NCI-H187 treated with DMSO at 0.1 percent for 48 hours (cell line): ENCODE data around the gene KRTAP3-1.
"Not testable (repeated sequence)": the region's sequence is repeated elsewhere in the genome, so short reads cannot be mapped to it uniquely, and the experiment has no call there.

Experiments used
- DNase-seq: peaks from one replicate; lab custom pipeline; 2025; lab: John Stamatoyannopoulos, UW

KRTAP3-1 gene

GRCh38 chr17:41008811-41009210 lies at the start of gene KRTAP3-1:
Gene KRTAP3-1, minus strand, starts transcription at chr17:41009128. Its CDS starts 54 bp downstream, at chr17:41009074.
- no peak for DNase-seq

- no peak for DNase-seq
Observed at GRCh38 chr17:41057547-41057946, 48.6 kb upstream of the KRTAP3-1 start.

GRCh38 chr17:41055130-41055529 lies 46.2 kb upstream of the KRTAP3-1 start, which contains the start of gene KRTAP2-2:
Gene KRTAP2-2, minus strand, starts transcription at chr17:41055230. Its CDS starts 19 bp downstream, at chr17:41055211.
- DNase-seq, result not testable (repeated sequence)

GRCh38 chr17:41054556-41054955 lies 45.6 kb upstream of the KRTAP3-1 start:
- not testable (repeated sequence) for DNase-seq

DNA sequence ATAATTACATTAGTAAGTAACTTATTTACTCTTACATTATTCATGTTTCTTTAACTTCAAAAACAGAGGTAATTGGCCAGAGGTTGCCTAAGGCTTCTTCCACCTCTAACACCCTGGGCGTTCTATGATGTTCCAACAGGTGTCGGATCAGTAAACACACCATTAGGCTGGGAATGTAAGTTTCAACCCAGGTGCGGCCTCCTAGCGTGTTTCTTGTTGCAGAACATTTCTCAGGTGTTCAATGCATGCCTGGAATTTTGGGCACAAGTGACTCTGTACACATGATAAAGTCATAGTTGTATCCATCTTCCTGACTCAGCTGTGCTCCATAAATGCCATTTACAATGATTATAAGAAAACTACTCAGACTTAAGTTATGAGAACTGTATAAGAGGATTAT lies 45.1 kb upstream of the KRTAP3-1 start:
- no peak for DNase-seq

GRCh38 chr17:41052566-41052965 lies 43.6 kb upstream of the KRTAP3-1 start:
- no peak for DNase-seq

GRCh38 chr17:41049110-41049509 lies 40.2 kb upstream of the KRTAP3-1 start:
- DNase-seq, result no peak

- DNase-seq, result no peak
Observed at GRCh38 chr17:41048441-41048840, 39.5 kb upstream of the KRTAP3-1 start.

- DNase-seq, result not testable (repeated sequence)
Observed at GRCh38 chr17:41046735-41047465, 38.0 kb upstream of the KRTAP3-1 start, which contains the start of gene KRTAP2-1. Gene KRTAP2-1, minus strand, starts transcription at chr17:41047316. Its CDS starts 49 bp downstream, at chr17:41047267.

DNA sequence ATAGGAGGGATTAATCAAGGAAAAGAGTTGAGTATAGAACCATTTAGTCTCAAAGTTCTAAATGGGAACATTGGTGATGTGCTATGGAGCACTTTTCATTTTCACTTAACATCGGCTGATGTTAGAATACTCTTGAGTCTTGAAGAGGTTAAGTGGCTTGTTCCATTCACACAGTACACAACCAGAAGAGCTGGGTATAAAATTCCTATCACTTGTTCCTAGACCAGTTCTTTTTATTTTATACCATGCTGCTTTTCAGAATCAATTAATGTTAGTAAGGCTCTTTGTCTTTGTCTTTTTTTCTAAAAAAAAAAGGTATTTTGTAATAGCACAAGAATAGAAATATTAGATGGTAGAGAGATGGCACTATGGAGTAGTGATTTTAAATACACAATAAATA lies 34.0 kb upstream of the KRTAP3-1 start:
- no peak for DNase-seq

GRCh38 chr17:41040783-41041571 lies 32.0 kb upstream of the KRTAP3-1 start, which contains the start of gene KRTAP1-1:
Gene KRTAP1-1, minus strand, starts transcription at chr17:41041450. Its CDS starts 53 bp downstream, at chr17:41041397.
- not testable (repeated sequence) for DNase-seq

- DNase-seq, result no peak
Observed at GRCh38 chr17:41037853-41038350, 29.0 kb upstream of the KRTAP3-1 start.

DNA sequence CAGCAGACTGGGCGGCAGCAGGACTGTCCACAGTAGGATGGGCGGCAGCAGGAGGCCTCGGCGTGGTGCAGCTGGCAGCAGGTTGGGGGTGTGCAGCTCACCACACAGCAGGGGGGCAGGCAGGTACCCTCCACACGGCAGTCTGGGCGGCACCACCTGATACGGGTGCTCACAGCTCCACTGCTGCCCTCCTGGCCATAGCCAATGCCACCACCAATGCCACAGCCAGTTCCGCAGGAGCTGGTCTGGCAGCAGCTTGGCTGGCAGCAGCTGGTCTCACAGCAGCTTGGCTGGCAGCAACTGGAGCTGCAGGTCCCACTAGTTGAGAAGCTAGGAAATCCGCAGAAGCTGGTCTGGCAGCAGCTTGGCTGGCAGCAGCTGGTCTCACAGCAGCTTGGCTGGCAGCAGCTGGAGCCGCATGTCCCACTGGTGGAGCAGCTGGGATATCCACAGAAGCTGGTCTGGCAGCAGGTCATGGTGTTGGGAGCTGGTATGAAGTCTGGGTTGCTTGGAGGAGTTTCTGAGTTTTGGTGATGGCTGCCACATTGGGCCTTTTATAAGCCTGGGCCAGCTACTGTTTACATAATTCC lies 25.5 kb upstream of the KRTAP3-1 start, which contains the start of gene KRTAP1-3:
Gene KRTAP1-3 (minus strand): TSS at position 529 of the 590 bp plus-strand sequence. CDS start 53 bp downstream, at position 476.
- not testable (repeated sequence) for DNase-seq

DNA sequence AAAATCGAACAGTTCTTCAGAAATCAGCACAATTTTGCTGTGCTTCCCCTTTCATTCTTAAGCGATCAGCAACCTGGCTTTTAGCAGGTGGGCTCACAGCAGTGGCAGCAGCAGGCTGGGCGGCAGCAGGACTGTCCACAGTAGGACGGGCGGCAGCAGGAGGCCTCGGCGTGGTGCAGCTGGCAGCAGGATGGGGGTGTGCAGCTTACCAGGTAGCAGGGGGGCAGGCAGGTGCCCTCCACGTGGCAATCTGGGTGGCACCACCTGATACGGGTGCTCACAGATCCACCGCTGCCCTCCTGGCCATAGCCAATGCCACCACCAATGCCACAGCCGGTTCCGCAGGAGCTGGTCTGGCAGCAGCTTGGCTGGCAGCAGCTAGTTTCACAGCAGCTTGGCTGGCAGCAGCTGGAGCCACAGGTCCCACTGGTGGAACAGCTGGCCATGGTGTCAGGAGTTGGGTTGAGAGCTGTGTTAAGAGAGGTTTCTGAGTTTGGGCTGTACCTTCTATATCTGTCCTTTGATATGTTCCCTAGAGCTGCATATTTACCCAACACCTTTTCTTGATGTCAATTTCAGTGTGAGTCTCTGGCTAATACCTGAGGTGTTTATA lies 20.8 kb upstream of the KRTAP3-1 start, which contains the start of gene KRTAP1-4:
Gene KRTAP1-4 (minus strand): TSS at position 563 of the 613 bp plus-strand sequence. CDS start 117 bp downstream, at position 446.
- no peak for DNase-seq

DNA sequence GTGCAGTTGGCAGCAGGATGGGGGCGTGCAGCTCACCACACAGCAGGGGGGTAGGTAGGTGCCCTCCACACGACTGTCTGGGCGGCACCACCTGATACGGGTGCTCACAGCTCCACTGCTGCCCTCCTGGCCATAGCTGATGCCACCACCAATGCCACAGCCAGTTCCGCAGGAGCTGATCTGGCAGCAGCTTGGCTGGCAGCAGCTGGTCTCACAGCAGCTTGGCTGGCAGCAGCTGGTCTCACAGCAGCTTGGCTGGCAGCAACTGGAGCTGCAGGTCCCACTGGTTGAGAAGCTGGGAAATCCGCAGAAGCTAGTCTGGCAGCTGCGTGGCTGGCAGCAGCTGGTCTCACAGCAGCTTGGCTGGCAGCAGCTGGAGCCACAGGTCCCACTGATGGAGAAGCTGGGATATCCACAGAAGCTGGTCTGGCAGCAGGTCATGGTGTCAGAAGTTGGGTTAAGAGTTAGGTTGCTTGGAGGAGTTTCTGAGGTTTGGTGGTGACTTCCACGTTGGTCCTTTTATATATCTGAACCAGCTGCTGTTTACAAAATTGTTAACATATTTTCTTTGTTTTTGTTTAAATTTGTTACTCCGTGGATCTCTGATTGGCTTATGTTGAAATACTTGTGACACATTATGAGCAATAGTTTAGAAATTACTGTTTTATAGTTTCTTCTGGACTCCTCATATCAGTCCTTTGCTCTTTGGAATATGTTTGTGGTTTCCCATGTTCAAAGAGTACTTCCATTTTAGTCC lies 18.0 kb upstream of the KRTAP3-1 start, which contains the start of gene KRTAP1-5:
Gene KRTAP1-5 (minus strand): TSS at position 494 of the 757 bp plus-strand sequence. CDS start 53 bp downstream, at position 441.
- no peak for DNase-seq

DNA sequence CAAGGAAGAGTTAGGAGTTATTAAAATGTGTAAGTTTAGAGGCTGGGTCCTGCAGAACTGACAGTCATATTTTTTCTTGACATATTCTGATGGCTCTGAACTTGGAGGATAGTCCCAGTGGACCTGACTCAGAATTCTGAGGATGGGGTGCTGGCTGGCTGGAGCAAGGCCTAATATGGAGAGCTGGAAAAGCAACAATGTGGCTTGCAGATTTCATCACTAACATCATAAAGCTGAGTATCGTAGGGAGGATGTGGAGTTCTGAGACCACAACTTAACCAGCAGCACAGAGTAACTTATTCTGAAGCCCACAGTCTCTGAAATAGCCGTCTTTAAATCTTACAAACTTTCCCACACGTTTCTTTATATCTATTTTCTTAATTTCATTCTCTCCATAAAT lies 15.8 kb upstream of the KRTAP3-1 start:
- no peak for DNase-seq

DNA sequence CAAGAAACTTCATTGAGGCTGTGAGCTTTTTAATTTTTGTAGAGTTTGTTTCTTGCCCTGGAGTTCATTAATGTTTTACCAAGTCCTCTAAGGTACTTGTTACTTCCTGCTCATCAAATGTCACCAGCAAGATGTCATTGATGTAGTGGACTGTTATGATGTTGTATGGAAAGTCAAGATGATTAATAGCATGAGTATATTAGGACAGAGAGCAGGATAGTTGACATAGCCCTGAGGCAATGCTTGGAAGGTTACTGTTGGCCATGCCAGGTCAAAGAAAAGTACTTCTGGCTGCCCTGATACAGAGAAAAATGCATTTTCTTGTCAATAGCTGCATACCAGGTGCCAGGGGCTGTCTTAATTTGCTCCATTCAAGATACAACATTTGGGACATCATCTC lies 11.4 kb upstream of the KRTAP3-1 start:
- DNase-seq, result no peak

DNA sequence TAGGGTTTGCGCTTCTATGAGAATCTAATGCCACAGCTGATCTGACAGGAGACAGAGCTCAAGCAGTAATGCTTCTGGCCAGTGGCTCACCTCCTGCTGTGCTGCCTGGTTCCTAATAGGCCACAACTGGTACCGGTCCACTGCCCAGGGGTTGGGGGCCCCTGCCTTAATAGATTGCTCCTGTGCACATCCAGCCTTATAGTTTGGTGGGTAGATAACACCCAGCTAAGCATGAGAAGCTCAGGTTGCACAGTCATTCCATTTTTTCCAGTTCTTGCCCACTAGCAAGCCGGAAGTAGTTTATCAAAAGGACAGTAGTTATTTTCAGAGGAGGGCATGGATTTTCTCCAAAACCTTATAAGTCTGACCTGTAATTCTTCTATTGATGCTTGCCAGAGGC lies 10.5 kb upstream of the KRTAP3-1 start:
- no peak for DNase-seq

DNA sequence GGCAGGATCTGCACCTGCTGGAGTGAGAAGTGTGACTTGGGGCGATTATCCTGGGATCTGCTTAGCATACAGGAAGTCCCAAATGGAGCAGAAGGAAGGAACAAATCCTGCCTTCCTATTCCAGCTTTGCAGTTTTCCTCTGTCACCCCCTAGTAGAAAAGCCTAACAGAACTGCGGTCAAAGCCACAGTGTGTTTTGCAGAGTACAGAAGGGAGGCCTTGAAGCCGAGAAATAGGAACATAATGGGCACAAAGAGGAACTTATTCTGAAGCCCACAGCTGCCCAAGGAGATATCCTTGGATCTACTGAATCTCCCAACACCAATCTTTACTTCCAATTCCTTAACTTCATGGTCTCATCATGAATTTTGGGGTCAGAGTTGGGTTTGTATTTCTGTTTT lies 9.6 kb upstream of the KRTAP3-1 start:
- no peak for DNase-seq

- no peak for DNase-seq
Observed at GRCh38 chr17:41016578-41017215, 7.8 kb upstream of the KRTAP3-1 start.
